Gastrocnemius medialis (tissue), 4 donors: Measurements from ENCODE around the gene CCNF. TPM values are rescaled to one million over a fixed set of nuclear protein-coding genes. Genes with fewer than 3 reads are reported as not detected.
"Not testable (repeated sequence)": the region's sequence is repeated elsewhere in the genome, so short reads cannot be mapped to it uniquely, and the experiment has no call there.

ENCODE experiments used
- ATAC-seq, 2 donors: fragments of 150-250 bp; one replicate each; pipeline ENCODE4 v1.9.1; 2016
- DNase-seq, 2 donors: peaks; one replicate each; pipeline ENCODE4 v3.0.0-alpha.2; 2019
- H3K27ac ChIP-seq, 4 donors: fragments of 200-600 bp; sonication (generic); 1 replicate in 1 of 4; 2 replicates in 3 of 4; pipeline ENCODE4 v1.5.1; 2016 to 2018; ENCODE audit warnings: mild to moderate bottlenecking in 2 of 4, moderate library complexity in 1 of 4
- H3K27me3 ChIP-seq, 3 donors: fragments of 200-600 bp; sonication (generic) in 2 of 3; 1 replicate in 1 of 3; 2 replicates in 2 of 3; pipeline versions ENCODE4 v1.5.1 to v1.6.0; 2016 to 2019; ENCODE audit warnings: mild to moderate bottlenecking in 1 of 3, moderate library complexity in 1 of 3
- H3K36me3 ChIP-seq, 2 donors: fragments of 200-600 bp; sonication (generic) in 1 of 2; one replicate each; pipeline ENCODE4 v1.5.1; 2017 to 2018
- H3K4me1 ChIP-seq, 2 donors: fragments of 200-600 bp; sonication (generic) in 1 of 2; one replicate each; pipeline ENCODE4 v1.5.1; 2016 to 2017; ENCODE audit warnings: mild to moderate bottlenecking in 2 of 2
- H3K4me3 ChIP-seq, 4 donors: fragments of 200-600 bp; sonication (generic) in 3 of 4; 1 replicate in 1 of 4; 2 replicates in 3 of 4; pipeline ENCODE4 v1.5.1; 2016 to 2019; ENCODE audit warnings: mild to moderate bottlenecking in 2 of 4
- H3K9me3 ChIP-seq, 3 donors: fragments of 200-600 bp; sonication (generic) in 2 of 3; 1 replicate in 1 of 3; 2 replicates in 2 of 3; pipeline ENCODE4 v1.5.1; 2016 to 2019
- CTCF ChIP-seq, 5 experiments: fragments of 450-650 bp in 3 of 5; fragments of 200-600 bp in 2 of 5; sonication (generic) in 2 of 5; IDR thresholded peaks in 4 of 5; conservative IDR thresholded peaks in 1 of 5; 1 replicate in 4 of 5; 2 replicates in 1 of 5; pipeline ENCODE4 v1.5.1; 2016 to 2019; ENCODE audit warnings: antibody characterized with exemption in 5 of 5, mild to moderate bottlenecking in 3 of 5, moderate library complexity in 3 of 5
- POLR2A ChIP-seq, 2 donors: fragments of 450-650 bp; IDR thresholded peaks; one replicate each; pipeline ENCODE4 v1.6.1; 2017; ENCODE audit warnings: antibody characterized with exemption in 2 of 2, mild to moderate bottlenecking in 2 of 2, moderate library complexity in 2 of 2
- in situ Hi-C, 4 donors: fragments of 200-750 bp; cut with MboI; loops; one replicate each; pipeline versions ENCODE4 v1.15.0 to v1.8.0; 2017; ENCODE audit warnings: low sequenced_read_pairs in 4 of 4
- intact Hi-C: fragments of 100-400 bp; cut with DNase I; formaldehyde crosslinking; loops from one replicate; pipeline ENCODE4 v1.15.1; 2023; ENCODE audit warnings: low total_unique reads
- total RNA-seq, 4 donors: library from RNA; depleted of rRNA; stranded (reverse); fragments of >200 nt; gene quantifications; one replicate each; pipeline versions ENCODE4 v1.1.0 to v1.2.3, GENCODE V29; 2016

The CCNF gene
- total RNA-seq, 4 donors from 2014 or later = 1.8 to 3.6 (median 2.4) TPM

GRCh38 chr16:2476741-2477140, 47.5 kb downstream of the CCNF start:
- in situ Hi-C loops (loop anchor here in 1 of 4 donors (25.0 kb wide), 1 partner anchor 139 kb away; the partner anchor contains the start of gene ABCA3), intact Hi-C loops (no loop called here)
- no peaks in the 10 kb centered on the region for H3K36me3 ChIP-seq
- no peak for ATAC-seq
- no peak overlapping the region for H3K27ac ChIP-seq
- no peak overlapping the region for H3K4me3 ChIP-seq
- H3K4me1 ChIP-seq = peaks cover 10 to 12% of the 10 kb centered on the region in 2 donors
- peaks cover 14 to 18% (median 17%) of the 10 kb centered on the region in 3 donors for H3K27me3 ChIP-seq
- TF ChIP-seq POLR2A (IDR thresholded peaks at IDR 0.05) (no peak), CTCF (IDR thresholded peaks at IDR 0.05 in 4 of 5, conservative IDR thresholded peaks at IDR 0.05 in 1 of 5) (no peak)
- no peak for DNase-seq
- H3K9me3 ChIP-seq = no peaks in the 10 kb centered on the region

GRCh38 chr16:2477327-2477726, 48.1 kb downstream of the CCNF start:
- TF ChIP-seq CTCF (IDR thresholded peaks at IDR 0.05 in 4 of 5, conservative IDR thresholded peaks at IDR 0.05 in 1 of 5) (no peak), POLR2A (IDR thresholded peaks at IDR 0.05) (no peak)
- peaks cover 8 to 10% of the 10 kb centered on the region in 2 donors for H3K4me1 ChIP-seq
- DNase-seq = no peak
- peaks cover 8 to 12% (median 11%) of the 10 kb centered on the region in 3 donors for H3K27me3 ChIP-seq
- intact Hi-C loops = no loop called here
- H3K4me3 ChIP-seq = no peak overlapping the region
- no peak overlapping the region for H3K27ac ChIP-seq
- in situ Hi-C loops = loop anchor here in 1 of 4 donors (25.0 kb wide), 1 partner anchor 140 kb away; the partner anchor contains the start of gene ABCA3
- H3K9me3 ChIP-seq = no peaks in the 10 kb centered on the region
- ATAC-seq = no peak
- H3K36me3 ChIP-seq = no peaks in the 10 kb centered on the region

- H3K36me3 ChIP-seq = no peaks in the 10 kb centered on the region
- H3K4me3 ChIP-seq = no peak overlapping the region
- DNase-seq = no peak
- no peak overlapping the region for H3K27ac ChIP-seq
- peaks cover 0 to 3% (median 2%) of the 10 kb centered on the region in 3 donors for H3K27me3 ChIP-seq
- H3K4me1 ChIP-seq = peaks cover 17 to 20% of the 10 kb centered on the region in 2 donors
- no peak for TF ChIP-seq POLR2A (IDR thresholded peaks at IDR 0.05)
- TF ChIP-seq CTCF (IDR thresholded peaks at IDR 0.05 in 4 of 5, conservative IDR thresholded peaks at IDR 0.05 in 1 of 5) = no peak
- H3K9me3 ChIP-seq = no peaks in the 10 kb centered on the region
- ATAC-seq = no peak
- in situ Hi-C loops (loop anchor here in 1 of 4 donors (25.0 kb wide), 1 partner anchor 141 kb away; the partner anchor contains the start of gene ABCA3), intact Hi-C loops (no loop called here)
Measured at GRCh38 chr16:2478279-2478678, 49.0 kb downstream of the CCNF start.

- in situ Hi-C loops = loop anchor here in 1 of 4 donors (25.0 kb wide), 1 partner anchor 143 kb away; the partner anchor contains the start of gene ABCA3
- H3K27me3 ChIP-seq, DNase-seq, H3K36me3 ChIP-seq, H3K9me3 ChIP-seq, ATAC-seq, H3K4me3 ChIP-seq, H3K27ac ChIP-seq: not testable (repeated sequence)
- intact Hi-C loops = loop anchor here (5.0 to 10.0 kb wide), 2 partner anchors 55 to 138 kb away; partner anchors contain the start of genes ABCA3 and CCNF
- H3K4me1 ChIP-seq = peaks cover 27 to 37% of the 10 kb centered on the region in 2 donors
Measured at GRCh38 chr16:2479996-2480395, 50.7 kb downstream of the CCNF start.

- intact Hi-C loops = loop anchor here (5.0 to 10.0 kb wide), 2 partner anchors 56 to 139 kb away; partner anchors contain the start of genes ABCA3 and CCNF
- in situ Hi-C loops = loop anchor here in 1 of 4 donors (25.0 kb wide), 1 partner anchor 144 kb away; the partner anchor contains the start of gene ABCA3
Measured at GRCh38 chr16:2480948-2481347, 51.7 kb downstream of the CCNF start.

More at GRCh38 chr16:2480948-2481347, 51.7 kb downstream of the CCNF start:
- Histone ChIP-seq H3K4me3 (no peak overlapping the region), H3K27ac (no peak overlapping the region), H3K27me3 (no peaks in the 10 kb centered on the region), H3K4me1 (peaks cover 26 to 38% of the 10 kb centered on the region in 2 donors), H3K36me3 (no peaks in the 10 kb centered on the region), H3K9me3 (no peaks in the 10 kb centered on the region)
- ATAC-seq (no peak), DNase-seq (no peak)
- TF ChIP-seq CTCF (IDR thresholded peaks at IDR 0.05 in 4 of 5, conservative IDR thresholded peaks at IDR 0.05 in 1 of 5) (no peak), POLR2A (IDR thresholded peaks at IDR 0.05) (no peak)
